NCI-H1105 (cell line): ENCODE data around the gene ACOD1.

ENCODE experiments used
- DNase-seq: peaks from one replicate; lab custom pipeline; 2025; lab: John Stamatoyannopoulos, UW

The ACOD1 gene

GRCh38 chr13:76991796-76992547, 43.7 kb downstream of the ACOD1 start, which contains the start of gene CLN5:
TSS of gene CLN5 (plus strand) at chr13:76992081. CDS start at chr13:76992099, 18 bp downstream.
- DNase-seq: peak; percentile 52

DNA sequence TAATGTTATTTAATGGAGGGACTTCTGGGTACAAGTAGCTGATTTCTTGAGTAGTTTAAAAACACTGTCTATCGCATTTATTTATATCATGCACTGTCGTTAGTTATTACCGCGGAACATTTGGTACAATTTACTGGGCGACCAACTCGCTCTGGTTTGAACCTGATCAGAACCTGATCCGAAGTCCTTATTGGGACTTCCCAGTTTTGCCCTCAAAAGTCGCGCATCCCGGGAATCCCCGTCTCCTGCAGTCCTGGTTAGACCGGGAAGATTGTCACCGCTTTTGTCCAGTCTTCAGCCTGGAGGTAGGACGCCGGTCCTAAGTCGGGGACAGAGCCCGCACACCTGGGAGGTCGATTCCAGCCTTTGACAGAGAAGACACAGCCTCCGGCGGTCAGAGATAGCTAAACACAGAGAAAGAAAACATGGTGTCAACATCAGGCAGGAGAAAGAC, 44.3 kb downstream of the ACOD1 start:
- no peak for DNase-seq

- no peak for DNase-seq
These were observed 44.7 kb downstream of the ACOD1 start for GRCh38 chr13:76993021-76993420.

GRCh38 chr13:76993473-76993872, 45.2 kb downstream of the ACOD1 start:
- DNase-seq: no peak

- no peak for DNase-seq
These were observed 46.0 kb downstream of the ACOD1 start for GRCh38 chr13:76994281-76994680.

GRCh38 chr13:77000475-77000874, 52.2 kb downstream of the ACOD1 start:
- DNase-seq: no peak

DNA sequence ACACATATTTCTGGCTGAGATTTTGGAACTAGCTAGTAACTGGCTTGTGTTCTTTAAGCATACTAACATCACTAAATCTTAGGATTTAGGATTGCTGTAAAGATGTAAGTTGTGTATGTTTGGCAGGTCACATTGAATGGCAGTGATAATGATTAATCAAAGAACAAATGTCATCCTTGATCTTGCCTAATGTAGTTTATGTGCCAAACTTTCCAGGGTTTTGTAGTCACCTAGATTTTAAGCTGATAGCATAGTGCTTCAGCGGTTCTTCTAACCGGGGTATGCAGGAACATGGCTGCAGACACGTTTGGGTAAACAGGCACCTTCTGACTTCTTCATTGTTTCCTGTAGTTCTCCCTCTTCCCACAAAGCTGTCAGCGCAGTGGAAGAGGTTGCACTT, 53.2 kb downstream of the ACOD1 start:
- DNase-seq: no peak

- no peak for DNase-seq
These were observed 53.8 kb downstream of the ACOD1 start for GRCh38 chr13:77001963-77002587.

- no peak for DNase-seq
These were observed 54.4 kb downstream of the ACOD1 start for GRCh38 chr13:77002590-77003190.
